ENCODE data around the gene CFC1.
"Not testable (repeated sequence)": the region's sequence is repeated elsewhere in the genome, so short reads cannot be mapped to it uniquely, and the experiment has no call there.

CFC1 gene
- 0 reads per million in 3 donors for total RNA-seq

GRCh38 chr2:130599393-130599792 is at the start of gene CFC1:
CFC1 (minus strand) TSS chr2:130599575; CDS start chr2:130599287, 288 bp downstream.
- DNase-seq; H3K27ac ChIP-seq (ENCODE audit: insufficient read depth, low read length, poor library complexity, severe bottlenecking); H3K36me3 ChIP-seq (ENCODE audit: control insufficient read depth, insufficient read depth, low read length); H3K27me3 ChIP-seq (replicated peaks; ENCODE audit: control insufficient read depth, insufficient read depth, low read length, poor library complexity, severe bottlenecking); H3K4me3 ChIP-seq (ENCODE audit: insufficient read depth, low read depth, low read length, poor library complexity, severe bottlenecking); H3K4me1 ChIP-seq (ENCODE audit: control insufficient read depth, insufficient read depth, low read length, poor library complexity, severe bottlenecking); H3K9me3 ChIP-seq (ENCODE audit: control insufficient read depth, low read length): not testable (repeated sequence)

GRCh38 chr2:130641688-130642087 is 42.3 kb upstream of the CFC1 start:
- not testable (repeated sequence) for H3K9me3 ChIP-seq (ENCODE audit: control insufficient read depth, low read length); H3K36me3 ChIP-seq (ENCODE audit: control insufficient read depth, insufficient read depth, low read length); H3K27me3 ChIP-seq (replicated peaks; ENCODE audit: control insufficient read depth, insufficient read depth, low read length, poor library complexity, severe bottlenecking); H3K4me3 ChIP-seq (ENCODE audit: insufficient read depth, low read depth, low read length, poor library complexity, severe bottlenecking); DNase-seq; H3K4me1 ChIP-seq (ENCODE audit: control insufficient read depth, insufficient read depth, low read length, poor library complexity, severe bottlenecking); H3K27ac ChIP-seq (ENCODE audit: insufficient read depth, low read length, poor library complexity, severe bottlenecking)

DNA sequence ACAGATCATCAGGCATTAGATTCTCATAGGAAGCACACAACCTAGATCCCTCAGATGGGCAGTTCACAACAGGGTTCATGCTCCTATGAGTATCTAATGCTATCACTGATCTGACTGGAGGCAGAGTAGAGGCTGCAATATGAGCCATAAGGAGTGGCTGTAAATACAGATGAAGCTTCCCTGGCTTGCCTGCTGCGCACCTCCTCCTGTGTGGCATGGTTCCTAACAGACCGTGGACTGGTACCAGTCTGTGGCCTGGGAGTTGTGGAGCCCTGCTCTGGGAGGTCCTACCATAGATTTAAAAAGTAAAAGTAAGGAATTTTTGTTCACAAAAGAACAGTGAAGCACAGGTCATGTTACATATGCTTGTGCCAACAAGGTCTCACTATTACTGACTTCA is 39.6 kb upstream of the CFC1 start:
- not testable (repeated sequence) for DNase-seq; H3K27ac ChIP-seq (ENCODE audit: insufficient read depth, low read length, poor library complexity, severe bottlenecking); H3K36me3 ChIP-seq (ENCODE audit: control insufficient read depth, insufficient read depth, low read length); H3K9me3 ChIP-seq (ENCODE audit: control insufficient read depth, low read length); H3K4me3 ChIP-seq (ENCODE audit: insufficient read depth, low read depth, low read length, poor library complexity, severe bottlenecking); H3K4me1 ChIP-seq (ENCODE audit: control insufficient read depth, insufficient read depth, low read length, poor library complexity, severe bottlenecking); H3K27me3 ChIP-seq (replicated peaks; ENCODE audit: control insufficient read depth, insufficient read depth, low read length, poor library complexity, severe bottlenecking)

DNA sequence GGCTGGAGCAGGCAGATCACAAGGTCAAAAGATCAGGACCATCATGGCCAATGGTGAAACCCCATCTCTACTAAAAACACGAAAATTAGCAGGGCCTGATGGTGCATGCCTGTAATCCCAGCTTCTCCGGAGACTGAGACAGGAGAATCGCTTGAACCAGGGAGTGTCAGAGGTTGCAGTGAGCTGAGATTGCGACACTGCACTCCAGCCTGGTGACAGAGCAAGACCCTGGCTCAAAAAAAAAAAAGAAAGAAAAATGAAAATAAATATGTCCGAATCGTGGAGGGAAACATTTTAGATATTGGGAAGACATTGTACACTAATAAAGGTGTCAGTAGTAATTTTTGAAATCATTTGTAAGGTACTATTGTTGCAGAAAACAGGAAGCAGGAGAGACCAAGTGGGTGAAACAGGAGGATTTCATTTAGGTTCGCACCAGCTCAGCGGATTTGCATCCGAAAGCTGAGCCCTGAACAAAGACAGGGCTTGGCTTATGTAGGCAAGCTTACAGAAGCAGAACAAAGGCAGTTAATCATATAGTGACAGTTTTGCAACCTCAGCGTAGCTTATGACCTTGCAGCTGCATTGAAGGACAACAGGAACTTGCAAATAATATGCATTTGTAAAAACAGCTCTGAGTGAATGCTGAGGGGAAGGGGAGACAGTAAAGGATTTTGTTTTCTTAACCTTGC is 29.6 kb upstream of the CFC1 start:
- H3K27me3 ChIP-seq (replicated peaks; ENCODE audit: control insufficient read depth, insufficient read depth, low read length, poor library complexity, severe bottlenecking); H3K4me1 ChIP-seq (ENCODE audit: control insufficient read depth, insufficient read depth, low read length, poor library complexity, severe bottlenecking); H3K4me3 ChIP-seq (ENCODE audit: insufficient read depth, low read depth, low read length, poor library complexity, severe bottlenecking); H3K36me3 ChIP-seq (ENCODE audit: control insufficient read depth, insufficient read depth, low read length); H3K9me3 ChIP-seq (ENCODE audit: control insufficient read depth, low read length); H3K27ac ChIP-seq (ENCODE audit: insufficient read depth, low read length, poor library complexity, severe bottlenecking); DNase-seq: not testable (repeated sequence)

DNA sequence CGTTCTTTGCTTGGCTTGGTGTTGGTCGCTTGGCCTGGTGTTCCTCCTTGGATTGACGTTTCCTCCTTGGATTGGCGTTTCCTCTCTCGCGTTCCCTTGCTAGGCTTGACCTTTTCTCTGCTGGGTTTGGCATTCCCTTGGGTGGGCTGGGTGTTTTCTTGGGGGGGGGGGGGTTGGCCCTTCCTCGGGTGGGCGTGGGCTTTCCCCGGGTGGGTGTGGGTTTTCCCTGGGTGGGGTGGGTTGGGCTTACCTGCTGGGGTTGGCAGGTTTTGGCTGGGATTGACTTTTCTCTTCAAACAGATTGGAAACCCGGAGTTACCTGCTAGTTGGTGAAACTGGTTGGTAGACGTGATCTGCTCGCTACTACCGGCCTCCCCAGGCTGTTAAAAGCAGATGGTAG is 11.8 kb upstream of the CFC1 start, which contains the start of gene POTEJ:
POTEJ (plus strand) TSS at position 301 of the 400 bp plus-strand sequence; CDS start at position 394, 93 bp downstream.
- not testable (repeated sequence) for DNase-seq; H3K9me3 ChIP-seq (ENCODE audit: control insufficient read depth, low read length); H3K36me3 ChIP-seq (ENCODE audit: control insufficient read depth, insufficient read depth, low read length); H3K27ac ChIP-seq (ENCODE audit: insufficient read depth, low read length, poor library complexity, severe bottlenecking); H3K4me3 ChIP-seq (ENCODE audit: insufficient read depth, low read depth, low read length, poor library complexity, severe bottlenecking); H3K27me3 ChIP-seq (replicated peaks; ENCODE audit: control insufficient read depth, insufficient read depth, low read length, poor library complexity, severe bottlenecking); H3K4me1 ChIP-seq (ENCODE audit: control insufficient read depth, insufficient read depth, low read length, poor library complexity, severe bottlenecking)

- H3K4me1 ChIP-seq (ENCODE audit: control insufficient read depth, insufficient read depth, low read length, poor library complexity, severe bottlenecking); DNase-seq; H3K9me3 ChIP-seq (ENCODE audit: control insufficient read depth, low read length); H3K27ac ChIP-seq (ENCODE audit: insufficient read depth, low read length, poor library complexity, severe bottlenecking); H3K27me3 ChIP-seq (replicated peaks; ENCODE audit: control insufficient read depth, insufficient read depth, low read length, poor library complexity, severe bottlenecking); H3K4me3 ChIP-seq (ENCODE audit: insufficient read depth, low read depth, low read length, poor library complexity, severe bottlenecking); H3K36me3 ChIP-seq (ENCODE audit: control insufficient read depth, insufficient read depth, low read length): not testable (repeated sequence)
These were observed 11.1 kb upstream of the CFC1 start for GRCh38 chr2:130610486-130610885.

- not testable (repeated sequence) for H3K36me3 ChIP-seq (ENCODE audit: control insufficient read depth, insufficient read depth, low read length); H3K4me3 ChIP-seq (ENCODE audit: insufficient read depth, low read depth, low read length, poor library complexity, severe bottlenecking); DNase-seq
These were observed 9.9 kb upstream of the CFC1 start for GRCh38 chr2:130609002-130609920.

DNA sequence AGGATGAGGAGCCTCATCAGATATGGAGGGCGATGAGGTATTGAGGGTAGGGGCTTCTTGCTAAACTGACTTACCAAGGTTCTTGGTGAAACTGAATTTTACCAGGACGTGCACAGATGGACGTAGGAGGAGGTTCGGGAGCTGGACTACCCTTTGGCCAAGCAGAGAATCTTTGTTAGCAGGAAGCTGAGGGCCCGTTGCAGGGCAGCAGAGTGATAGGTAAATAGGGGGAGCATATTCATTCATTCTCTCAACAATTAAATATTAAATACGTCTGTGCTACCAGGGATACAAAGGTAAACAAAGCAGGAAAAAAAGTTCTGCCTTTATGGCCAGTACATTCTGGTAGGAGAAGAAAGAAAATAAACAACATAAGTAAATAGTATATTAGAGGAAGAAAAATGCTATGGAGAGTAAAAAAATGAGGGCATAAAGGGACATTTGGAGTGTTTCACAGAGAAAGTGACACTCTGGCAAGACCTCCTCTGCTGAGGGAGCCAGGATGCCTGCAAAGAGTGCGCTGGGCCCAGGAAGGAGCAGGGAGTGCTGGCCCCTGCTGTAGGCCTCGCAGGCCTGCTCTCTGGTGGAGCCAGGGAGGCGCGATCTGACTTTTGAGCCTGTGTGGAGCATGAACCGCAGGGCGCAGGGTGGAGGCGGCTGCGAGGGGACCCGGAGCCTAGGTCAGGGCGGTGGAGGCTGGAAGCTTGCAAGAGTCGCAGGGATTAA is 9.1 kb upstream of the CFC1 start:
- H3K36me3 ChIP-seq (ENCODE audit: control insufficient read depth, insufficient read depth, low read length); H3K9me3 ChIP-seq (ENCODE audit: control insufficient read depth, low read length); H3K27ac ChIP-seq (ENCODE audit: insufficient read depth, low read length, poor library complexity, severe bottlenecking); DNase-seq; H3K27me3 ChIP-seq (replicated peaks; ENCODE audit: control insufficient read depth, insufficient read depth, low read length, poor library complexity, severe bottlenecking); H3K4me1 ChIP-seq (ENCODE audit: control insufficient read depth, insufficient read depth, low read length, poor library complexity, severe bottlenecking); H3K4me3 ChIP-seq (ENCODE audit: insufficient read depth, low read depth, low read length, poor library complexity, severe bottlenecking): not testable (repeated sequence)

More at GRCh38 chr2:130609002-130609920, 9.9 kb upstream of the CFC1 start:
- not testable (repeated sequence) for H3K9me3 ChIP-seq (ENCODE audit: control insufficient read depth, low read length); H3K4me1 ChIP-seq (ENCODE audit: control insufficient read depth, insufficient read depth, low read length, poor library complexity, severe bottlenecking); H3K27me3 ChIP-seq (replicated peaks; ENCODE audit: control insufficient read depth, insufficient read depth, low read length, poor library complexity, severe bottlenecking); H3K27ac ChIP-seq (ENCODE audit: insufficient read depth, low read length, poor library complexity, severe bottlenecking)

- not testable (repeated sequence) for H3K4me3 ChIP-seq (ENCODE audit: insufficient read depth, low read depth, low read length, poor library complexity, severe bottlenecking); H3K27me3 ChIP-seq (replicated peaks; ENCODE audit: control insufficient read depth, insufficient read depth, low read length, poor library complexity, severe bottlenecking); H3K36me3 ChIP-seq (ENCODE audit: control insufficient read depth, insufficient read depth, low read length); DNase-seq; H3K27ac ChIP-seq (ENCODE audit: insufficient read depth, low read length, poor library complexity, severe bottlenecking); H3K4me1 ChIP-seq (ENCODE audit: control insufficient read depth, insufficient read depth, low read length, poor library complexity, severe bottlenecking); H3K9me3 ChIP-seq (ENCODE audit: control insufficient read depth, low read length)
These were observed 2.4 kb upstream of the CFC1 start for GRCh38 chr2:130601648-130602302.
